OCI-LY7 (cell line): Measurements from ENCODE around the gene RAB10.

Experiments used
- EZH2phosphoT487 ChIP-seq: fragments of 200-600 bp; sonication (generic); IDR thresholded peaks from 2 replicates; pipeline ENCODE4 v1.6.1; 2018; ENCODE audit warnings: low read depth, borderline replicate concordance, mild to moderate bottlenecking, mixed run types, antibody characterized with exemption, low read length, moderate library complexity, mixed read lengths
- TF ChIP-seq, protein P1 (sequence below): fragments of 200-600 bp; sonication (generic); conservative IDR thresholded peaks from 2 replicates; pipeline ENCODE4 v1.5.1; 2014; ENCODE audit warnings: mild to moderate bottlenecking, antibody characterized with exemption, low read length, moderate library complexity, mixed read lengths

- TF ChIP-seq, protein P1, sequence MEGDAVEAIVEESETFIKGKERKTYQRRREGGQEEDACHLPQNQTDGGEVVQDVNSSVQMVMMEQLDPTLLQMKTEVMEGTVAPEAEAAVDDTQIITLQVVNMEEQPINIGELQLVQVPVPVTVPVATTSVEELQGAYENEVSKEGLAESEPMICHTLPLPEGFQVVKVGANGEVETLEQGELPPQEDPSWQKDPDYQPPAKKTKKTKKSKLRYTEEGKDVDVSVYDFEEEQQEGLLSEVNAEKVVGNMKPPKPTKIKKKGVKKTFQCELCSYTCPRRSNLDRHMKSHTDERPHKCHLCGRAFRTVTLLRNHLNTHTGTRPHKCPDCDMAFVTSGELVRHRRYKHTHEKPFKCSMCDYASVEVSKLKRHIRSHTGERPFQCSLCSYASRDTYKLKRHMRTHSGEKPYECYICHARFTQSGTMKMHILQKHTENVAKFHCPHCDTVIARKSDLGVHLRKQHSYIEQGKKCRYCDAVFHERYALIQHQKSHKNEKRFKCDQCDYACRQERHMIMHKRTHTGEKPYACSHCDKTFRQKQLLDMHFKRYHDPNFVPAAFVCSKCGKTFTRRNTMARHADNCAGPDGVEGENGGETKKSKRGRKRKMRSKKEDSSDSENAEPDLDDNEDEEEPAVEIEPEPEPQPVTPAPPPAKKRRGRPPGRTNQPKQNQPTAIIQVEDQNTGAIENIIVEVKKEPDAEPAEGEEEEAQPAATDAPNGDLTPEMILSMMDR: no peak
- no peak for TF ChIP-seq EZH2phosphoT487
Observed at GRCh38 chr2:26118682-26119081, 84.8 kb downstream of the RAB10 start.
